HEK293 (cell line): ENCODE results near the gene CD151.
A peak's percentile ranks its signal among the peaks of the same experiment; 100 is the strongest.

ENCODE experiments used
- CTCF ChIA-PET: fragments of 350-600 bp; formaldehyde crosslinking; extraction: SDS; loops from one replicate; lab custom pipeline; 2021; ENCODE audit warnings: antibody characterized with exemption; lab: Yijun Ruan, JAX
- POLR2A ChIA-PET: fragments of 300-600 bp; formaldehyde crosslinking; extraction: SDS; loops from one replicate; lab custom pipeline; 2020; ENCODE audit warnings: antibody characterized with exemption, inconsistent platforms; lab: Yijun Ruan, JAX
- H3K27ac ChIP-seq: fragments of 200-500 bp; sonication (Bioruptor generic); 2 replicates; pipeline ENCODE4 v1.5.1; 2014; ENCODE audit warnings: low read depth, low read length, control low read depth, inconsistent platforms; ENCODE audit errors: extremely low read depth
- H3K36me3 ChIP-seq, 2 experiments: fragments of 200-500 bp in 1 of 2; sonication (Bioruptor generic) in 1 of 2; 1 replicate in 1 of 2; 2 replicates in 1 of 2; pipeline ENCODE4 v1.5.1; 2014 to 2017; ENCODE audit warnings: inconsistent platforms in 2 of 2, low read length in 2 of 2; ENCODE audit not compliant: control insufficient read depth in 2 of 2, insufficient read depth in 1 of 2
- H3K4me1 ChIP-seq: fragments of 200-500 bp; sonication (Bioruptor generic); 2 replicates; pipeline ENCODE4 v1.5.1; 2014; ENCODE audit warnings: mild to moderate bottlenecking, low read length, inconsistent platforms; ENCODE audit not compliant: control insufficient read depth, insufficient read depth
- H3K4me3 ChIP-seq: 2 replicates; pipeline ENCODE4 v1.5.1; 2011; ENCODE audit warnings: low read depth, mild to moderate bottlenecking, control low read depth, low read length, moderate library complexity
- H3K9me3 ChIP-seq: fragments of 200-500 bp; sonication (Bioruptor generic); 2 replicates; pipeline ENCODE4 v1.5.1; 2014; ENCODE audit warnings: low read depth, low read length, inconsistent platforms; ENCODE audit not compliant: control insufficient read depth, insufficient read depth
- GLI4 ChIP-seq: fragments of 450-650 bp; formaldehyde crosslinking; IDR thresholded peaks from 2 replicates; pipeline ENCODE4 v1.5.1; 2016; ENCODE audit warnings: missing biosample characterization, missing genetic modification characterization
- GLIS2 ChIP-seq: fragments of 450-650 bp; formaldehyde crosslinking; IDR thresholded peaks from 2 replicates; pipeline ENCODE4 v1.5.1; 2016; ENCODE audit warnings: missing biosample characterization, missing genetic modification characterization
- KLF1 ChIP-seq: fragments of 450-650 bp; formaldehyde crosslinking; IDR thresholded peaks from 2 replicates; pipeline ENCODE4 v1.5.1; 2016; ENCODE audit warnings: missing biosample characterization, missing genetic modification characterization
- KLF9 ChIP-seq: fragments of 450-650 bp; formaldehyde crosslinking; IDR thresholded peaks from 2 replicates; pipeline ENCODE4 v1.5.1; 2016; ENCODE audit warnings: missing biosample characterization, missing genetic modification characterization, low read depth
- MZF1 ChIP-seq: fragments of 450-650 bp; formaldehyde crosslinking; IDR thresholded peaks from 2 replicates; pipeline ENCODE4 v1.5.1; 2017; ENCODE audit warnings: missing biosample characterization, missing genetic modification characterization, borderline replicate concordance
- PATZ1 ChIP-seq: fragments of 450-650 bp; formaldehyde crosslinking; IDR thresholded peaks from 2 replicates; pipeline ENCODE4 v1.5.1; 2016; ENCODE audit warnings: missing biosample characterization, missing genetic modification characterization
- PBX3 ChIP-seq: sonication (generic); formaldehyde crosslinking; IDR thresholded peaks from 2 replicates; pipeline ENCODE4 v1.8.1; 2022; ENCODE audit warnings: mild to moderate bottlenecking, moderate library complexity, missing genetic modification reagents
- SCRT2 ChIP-seq: fragments of 450-650 bp; formaldehyde crosslinking; IDR thresholded peaks from 2 replicates; pipeline ENCODE4 v1.5.1; 2016; ENCODE audit warnings: missing biosample characterization, missing genetic modification characterization
- SP2 ChIP-seq: fragments of 450-650 bp; formaldehyde crosslinking; IDR thresholded peaks from 2 replicates; pipeline ENCODE4 v1.5.1; 2016; ENCODE audit warnings: missing biosample characterization, missing genetic modification characterization
- SP3 ChIP-seq: fragments of 450-650 bp; formaldehyde crosslinking; IDR thresholded peaks from 2 replicates; pipeline ENCODE4 v1.5.1; 2016; ENCODE audit warnings: missing biosample characterization, missing genetic modification characterization
- WT1 ChIP-seq: fragments of 450-650 bp; formaldehyde crosslinking; IDR thresholded peaks from 2 replicates; pipeline ENCODE4 v1.5.1; 2016; ENCODE audit warnings: missing biosample characterization, missing genetic modification characterization
- ZBTB20 ChIP-seq: fragments of 450-650 bp; formaldehyde crosslinking; IDR thresholded peaks from 2 replicates; pipeline ENCODE4 v1.5.1; 2016; ENCODE audit warnings: missing biosample characterization, missing genetic modification characterization
- ZIC2 ChIP-seq: fragments of 450-650 bp; formaldehyde crosslinking; IDR thresholded peaks from 2 replicates; pipeline ENCODE4 v1.5.1; 2016; ENCODE audit warnings: missing biosample characterization, missing genetic modification characterization
- ZNF133 ChIP-seq: fragments of 450-650 bp; formaldehyde crosslinking; IDR thresholded peaks from 2 replicates; pipeline ENCODE4 v1.5.1; 2016; ENCODE audit warnings: missing biosample characterization, missing genetic modification characterization
- ZNF211 ChIP-seq: fragments of 450-650 bp; formaldehyde crosslinking; IDR thresholded peaks from 2 replicates; pipeline ENCODE4 v1.5.1; 2016; ENCODE audit warnings: low read depth, missing biosample characterization, missing genetic modification characterization
- ZNF239 ChIP-seq: fragments of 450-650 bp; formaldehyde crosslinking; IDR thresholded peaks from 2 replicates; pipeline ENCODE4 v1.5.1; 2016; ENCODE audit warnings: missing biosample characterization, missing genetic modification characterization
- ZNF266 ChIP-seq: fragments of 450-650 bp; formaldehyde crosslinking; IDR thresholded peaks from 2 replicates; pipeline ENCODE4 v1.5.1; 2016; ENCODE audit warnings: missing biosample characterization, missing genetic modification characterization, low read depth
- ZNF292 ChIP-seq: fragments of 450-650 bp; formaldehyde crosslinking; IDR thresholded peaks from 2 replicates; pipeline ENCODE4 v1.5.1; 2016; ENCODE audit warnings: low read depth, missing biosample characterization, missing genetic modification characterization, borderline replicate concordance
- ZNF350 ChIP-seq: fragments of 450-650 bp; formaldehyde crosslinking; IDR thresholded peaks from 2 replicates; pipeline ENCODE4 v1.5.0; 2017; ENCODE audit warnings: missing biosample characterization, mild to moderate bottlenecking, missing genetic modification characterization
- ZNF362 ChIP-seq: fragments of 450-650 bp; formaldehyde crosslinking; IDR thresholded peaks from 2 replicates; pipeline ENCODE4 v1.5.1; 2016; ENCODE audit warnings: missing biosample characterization, missing genetic modification characterization
- ZNF398 ChIP-seq: fragments of 450-650 bp; formaldehyde crosslinking; IDR thresholded peaks from 2 replicates; pipeline ENCODE4 v1.5.1; 2017; ENCODE audit warnings: missing biosample characterization, missing genetic modification characterization
- ZNF416 ChIP-seq: fragments of 450-650 bp; formaldehyde crosslinking; IDR thresholded peaks from 2 replicates; pipeline ENCODE4 v1.5.1; 2016; ENCODE audit warnings: missing biosample characterization, missing genetic modification characterization
- ZNF488 ChIP-seq: fragments of 450-650 bp; formaldehyde crosslinking; IDR thresholded peaks from 2 replicates; pipeline ENCODE4 v1.5.1; 2016; ENCODE audit warnings: missing biosample characterization, missing genetic modification characterization
- ZNF549 ChIP-seq: fragments of 450-650 bp; IDR thresholded peaks from 2 replicates; pipeline ENCODE4 v1.5.1; 2018; ENCODE audit warnings: missing biosample characterization, missing genetic modification characterization, mild to moderate bottlenecking, inconsistent platforms, moderate library complexity
- ZNF629 ChIP-seq: fragments of 450-650 bp; formaldehyde crosslinking; IDR thresholded peaks from 2 replicates; pipeline ENCODE4 v1.5.1; 2017; ENCODE audit warnings: missing biosample characterization, missing genetic modification characterization
- ZNF664 ChIP-seq: fragments of 450-650 bp; formaldehyde crosslinking; IDR thresholded peaks from 2 replicates; pipeline ENCODE4 v1.5.1; 2016; ENCODE audit warnings: missing biosample characterization, missing genetic modification characterization
- ZSCAN18 ChIP-seq: fragments of 450-650 bp; formaldehyde crosslinking; IDR thresholded peaks from 2 replicates; pipeline ENCODE4 v1.5.1; 2016; ENCODE audit warnings: missing biosample characterization, missing genetic modification characterization

CD151 gene

GRCh38 chr11:819129-819931, 13.4 kb upstream of the CD151 start (continued):
- TF ChIP-seq ZSCAN18 (no peak), SP2 (tag by site-specific recombination) (peak; percentile 55), PBX3 (CRISPR knock-in tag) (peak; percentile 37; the same call in 1 of the 2 replicates), SCRT2 (tag by site-specific recombination) (no peak), MZF1 (no peak), ZIC2 (peak; percentile 67), KLF1 (tag by site-specific recombination) (peak; percentile 78), ZNF629 (no peak), ZNF350 (no peak), ZNF488 (tag by site-specific recombination) (no peak), ZNF239 (tag by site-specific recombination) (no peak), ZNF211 (tag by site-specific recombination) (no peak), ZNF664 (tag by site-specific recombination) (no peak), ZNF549 (tag by site-specific recombination) (no peak), ZNF292 (tag by site-specific recombination) (no peak), ZNF266 (tag by site-specific recombination) (no peak)

- peak overlapping the region; percentile 81; the same call in 1 of the 2 replicates for H3K27ac ChIP-seq
- ChIA-PET POLR2A (interaction anchor here (0.6 to 11.4 kb wide), 14 partner anchors 11 to 613 kb away, joined by 3 to 202 read pairs (median 8); partner anchors contain the start of genes BET1L, CD151, CEND1 and CRACR2B), CTCF (interaction anchor here (0.5 to 2.1 kb wide), 4 partner anchors 15 to 25 kb away, joined by 3 to 5 read pairs (median 3); partner anchors contain the start of gene PIDD1)
- peak overlapping the region; percentile 94 for H3K4me3 ChIP-seq
- no peaks in the 10 kb centered on the region for H3K9me3 ChIP-seq
- peaks cover 2 to 43% of the 10 kb centered on the region in 2 experiments; a peak in 2 of 3 replicates for H3K36me3 ChIP-seq
- 0 out of 2 replicates have a peak, but pooled peaks cover 3% of the 10 kb centered on the region for H3K4me1 ChIP-seq
- TF ChIP-seq KLF9 (tag by site-specific recombination) (no peak), SP3 (peak; percentile 74), ZIC2 (peak; percentile 60), ZBTB20 (peak; percentile 58; the same call in 1 of the 2 replicates), WT1 (tag by site-specific recombination) (no peak), ZNF398 (tag by site-specific recombination) (peak; percentile 64), ZNF549 (tag by site-specific recombination) (no peak), KLF1 (tag by site-specific recombination) (0 out of 2 replicates have a peak, but pooled peaks have one; percentile 17), GLI4 (tag by site-specific recombination) (no peak), GLIS2 (tag by site-specific recombination) (peak; percentile 70), ZNF416 (tag by site-specific recombination) (no peak), ZNF362 (tag by site-specific recombination) (no peak), PATZ1 (tag by site-specific recombination) (peak; percentile 59; the same call in 1 of the 2 replicates), ZNF133 (tag by site-specific recombination) (no peak)
Measured at GRCh38 chr11:819943-820649, 12.7 kb upstream of the CD151 start.
